ENCODE measurements around the gene DNASE1L2.
"Not testable (repeated sequence)": the region's sequence is repeated elsewhere in the genome, so short reads cannot be mapped to it uniquely, and the experiment has no call there.

Gene DNASE1L2

GRCh38 chr16:2260250-2260649 lies 24.0 kb downstream of the DNASE1L2 start:
- intact Hi-C loops (cut with DNase I) = no loop called here
- DNase-seq = peak in 1 of 10 donors; percentile 10

GRCh38 chr16:2263026-2263425 lies 26.8 kb downstream of the DNASE1L2 start:
- DNase-seq = peak in 1 of 10 donors; percentile 50
- intact Hi-C loops (cut with DNase I) = not testable (repeated sequence)

DNA sequence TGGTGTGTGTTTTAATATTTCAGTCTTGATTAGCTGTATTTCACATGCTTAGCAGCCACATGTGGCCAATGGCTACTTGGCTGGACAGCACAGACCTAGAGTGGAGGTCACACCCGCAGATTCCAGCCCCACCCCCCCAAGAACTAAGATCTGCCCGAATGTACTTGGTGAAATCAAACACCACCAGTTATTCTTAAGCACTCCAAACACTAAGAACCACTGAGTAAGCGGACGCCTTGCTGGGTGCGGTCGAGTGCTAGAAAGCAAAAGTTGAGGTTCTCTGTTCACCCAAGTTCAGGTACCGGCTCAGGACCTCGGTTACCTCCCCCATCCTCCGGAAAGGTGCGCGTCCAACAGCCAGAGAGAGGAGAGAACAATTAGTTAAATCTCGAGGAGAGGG lies 30.6 kb downstream of the DNASE1L2 start:
- intact Hi-C loops (cut with DNase I); DNase-seq: not testable (repeated sequence)

- not testable (repeated sequence) for DNase-seq
Observed at GRCh38 chr16:2267505-2267912, 31.3 kb downstream of the DNASE1L2 start.

DNA sequence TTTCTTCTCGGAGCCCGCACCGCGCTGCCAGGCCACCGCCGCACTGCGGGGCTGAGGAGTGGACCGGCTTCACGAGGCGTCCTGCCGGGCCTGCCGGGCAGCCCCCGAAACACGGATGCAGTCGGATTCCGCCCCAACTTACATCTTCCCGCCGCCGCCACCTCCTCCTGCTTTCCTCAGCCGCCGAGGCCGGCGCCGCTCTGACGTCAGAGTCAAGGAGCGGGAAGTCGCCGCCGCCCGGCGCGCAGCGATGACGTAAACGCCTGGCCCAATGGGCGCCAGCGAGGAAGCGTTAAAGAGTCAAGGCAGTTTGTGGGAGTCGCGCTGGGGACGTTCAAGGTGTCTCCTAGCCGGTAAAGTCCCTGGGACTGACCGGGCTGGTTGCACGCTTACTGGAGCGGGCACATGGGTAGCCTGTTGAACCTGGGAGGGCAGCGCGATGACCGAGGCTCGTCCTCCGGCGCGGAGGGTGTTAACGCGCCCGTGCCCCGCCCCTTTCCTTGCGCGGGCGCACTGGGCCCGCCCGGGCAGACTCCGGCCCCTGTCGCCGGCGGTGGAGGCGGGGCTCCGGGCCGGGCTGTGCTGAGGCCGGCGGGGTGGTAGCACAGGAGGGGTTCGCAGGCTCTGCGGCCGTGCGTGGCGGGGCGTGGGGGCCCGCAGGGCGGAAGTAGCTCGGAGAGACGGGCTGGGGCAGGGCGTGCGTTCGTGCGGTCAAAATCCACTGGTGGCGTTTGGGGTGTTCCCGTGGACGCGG lies 31.8 kb downstream of the DNASE1L2 start, which contains the start of gene RNPS1:
RNPS1 (minus strand) TSS at position 214 of the 754 bp plus-strand sequence. CDS start 3,483 bp downstream, outside the sequence.
- DNase-seq = peak; percentile 91 to 99 (median 94)
- intact Hi-C loops (cut with DNase I) = loop anchor here (1.0 kb wide), 1 partner anchor 63 kb away; the partner anchor contains the start of gene MLST8

More at GRCh38 chr16:2267505-2267912, 31.3 kb downstream of the DNASE1L2 start:
- intact Hi-C loops (cut with DNase I) = not testable (repeated sequence)

GRCh38 chr16:2270070-2270462 lies 33.8 kb downstream of the DNASE1L2 start:
- DNase-seq = peak in 1 of 10 donors; percentile 77
- intact Hi-C loops (cut with DNase I) = no loop called here

- DNase-seq = no peak
- intact Hi-C loops (cut with DNase I) = no loop called here
Observed at GRCh38 chr16:2270588-2271470, 34.6 kb downstream of the DNASE1L2 start.

DNA sequence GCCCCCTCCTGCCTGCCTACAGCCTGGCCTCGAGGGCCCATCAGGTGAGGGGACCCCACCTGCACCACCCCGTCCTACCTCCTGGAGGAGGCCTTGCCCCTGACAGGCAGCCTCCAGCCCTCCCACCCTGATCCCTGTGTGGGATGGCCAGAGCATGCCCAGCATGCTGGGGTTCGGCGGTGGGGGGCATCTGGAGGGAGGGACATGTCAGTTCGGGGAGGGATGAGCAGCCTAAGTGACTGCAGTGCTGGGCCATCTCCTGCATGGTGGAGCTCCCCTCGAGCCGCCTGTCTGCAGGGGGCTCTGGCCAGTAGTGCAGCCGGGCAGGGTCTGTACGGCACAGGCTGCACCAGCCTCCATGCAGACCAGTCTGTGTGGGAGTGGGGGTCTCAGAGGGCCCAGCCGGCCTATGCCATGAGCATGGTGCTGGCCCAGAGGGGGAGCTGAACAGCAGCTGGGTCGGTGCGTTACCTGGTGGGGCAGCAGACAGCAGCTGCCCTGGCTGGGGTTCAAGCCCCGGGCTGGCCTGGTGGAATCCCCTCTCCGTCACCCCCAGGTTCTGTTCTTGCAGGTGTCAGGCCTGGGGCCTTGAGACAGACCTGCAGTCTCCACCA lies 35.7 kb downstream of the DNASE1L2 start:
- DNase-seq = no peak
- intact Hi-C loops (cut with DNase I) = no loop called here

GRCh38 chr16:2273484-2273883 lies 37.2 kb downstream of the DNASE1L2 start:
- intact Hi-C loops (cut with DNase I) = no loop called here
- DNase-seq = peak in 1 of 10 donors; percentile 78

- DNase-seq = peak in 1 of 10 donors; percentile 67
- intact Hi-C loops (cut with DNase I) = no loop called here
Observed at GRCh38 chr16:2273931-2274330, 37.7 kb downstream of the DNASE1L2 start.

DNA sequence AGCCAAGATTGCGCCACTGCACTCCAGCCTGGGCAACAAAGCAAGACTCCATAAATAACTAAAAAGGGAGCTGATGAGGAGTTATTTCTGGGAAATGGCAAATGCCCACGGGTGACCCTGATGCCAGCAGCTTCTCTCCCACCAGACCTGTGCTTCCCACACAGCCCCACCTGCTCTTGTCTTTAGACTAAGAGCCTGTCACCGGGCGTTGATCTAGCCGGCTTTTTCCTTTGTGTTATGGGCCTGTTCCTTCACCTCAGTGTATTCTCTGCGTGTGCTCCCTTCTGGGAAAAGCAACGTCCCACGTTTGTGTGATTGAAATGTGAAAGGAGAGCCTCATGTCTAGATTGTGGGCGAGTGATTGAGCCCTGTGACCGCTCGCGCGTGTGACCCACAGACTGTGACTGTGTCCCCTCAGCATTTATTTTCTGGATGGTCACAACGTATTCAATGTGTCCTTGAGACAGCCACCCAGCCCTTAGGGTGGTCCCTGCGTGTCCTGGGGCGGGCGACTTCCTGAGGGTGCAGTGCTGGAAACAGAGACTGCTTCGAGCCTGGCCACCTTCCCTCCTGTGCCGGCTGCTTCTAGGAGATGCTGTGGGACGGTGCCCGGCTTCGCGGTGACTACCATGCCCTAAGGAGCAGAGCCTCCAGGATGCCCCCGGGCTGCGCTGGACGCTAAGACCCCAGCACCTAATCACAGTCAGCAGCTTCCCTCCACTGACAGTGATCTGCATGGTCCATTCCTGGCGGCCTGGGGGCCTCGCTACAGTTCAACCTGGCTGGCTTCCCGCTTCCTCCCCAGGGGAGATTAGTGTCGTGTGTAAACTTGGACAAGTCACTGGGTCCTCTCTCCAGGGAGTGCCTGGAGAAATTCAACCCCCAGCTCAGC lies 39.5 kb downstream of the DNASE1L2 start:
- intact Hi-C loops (cut with DNase I) = no loop called here
- DNase-seq = peak in 1 of 10 donors; percentile 78

DNA sequence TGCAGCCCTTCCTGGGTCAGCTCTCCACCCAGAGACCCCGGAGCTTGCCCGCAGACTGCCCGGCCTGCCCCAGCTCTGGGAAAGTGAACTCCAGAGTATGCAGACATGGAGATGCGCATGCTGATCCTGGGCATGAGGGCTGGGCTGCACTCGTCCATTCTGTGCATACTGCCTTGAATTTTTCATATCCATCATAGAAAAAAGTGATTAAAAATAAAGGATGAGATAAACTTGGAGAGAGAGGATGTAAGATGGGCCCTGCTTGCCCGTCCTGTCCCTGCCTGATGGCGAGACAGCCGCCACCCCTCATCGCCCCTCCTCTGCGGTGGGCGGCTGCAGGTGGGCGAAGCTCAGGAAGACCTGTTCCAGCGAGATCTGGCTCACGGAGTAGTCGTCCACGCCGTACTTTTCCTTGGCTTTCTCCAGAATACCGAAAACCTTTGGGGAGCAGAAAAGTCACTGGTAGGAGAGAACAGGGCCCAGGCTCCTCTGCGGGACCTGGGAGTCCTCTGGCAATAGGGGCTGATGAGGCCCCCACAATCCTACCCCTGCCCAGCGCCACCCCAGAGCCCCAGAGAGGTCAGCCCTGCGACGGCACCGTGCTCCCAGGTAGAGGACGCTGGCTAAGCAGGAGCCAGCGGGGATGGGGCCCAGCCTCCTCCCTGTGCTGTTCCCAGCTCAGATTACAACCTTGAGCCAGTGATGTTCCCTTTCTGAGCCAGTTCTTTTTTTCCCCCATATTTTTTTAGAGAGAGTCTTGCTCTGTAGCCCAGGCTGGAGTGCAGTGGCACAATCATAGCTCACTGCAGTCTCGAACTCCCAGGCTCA lies 40.3 kb downstream of the DNASE1L2 start:
- peak in 2 of 10 donors; percentile 38 to 90 for DNase-seq
- intact Hi-C loops (cut with DNase I) = no loop called here

DNA sequence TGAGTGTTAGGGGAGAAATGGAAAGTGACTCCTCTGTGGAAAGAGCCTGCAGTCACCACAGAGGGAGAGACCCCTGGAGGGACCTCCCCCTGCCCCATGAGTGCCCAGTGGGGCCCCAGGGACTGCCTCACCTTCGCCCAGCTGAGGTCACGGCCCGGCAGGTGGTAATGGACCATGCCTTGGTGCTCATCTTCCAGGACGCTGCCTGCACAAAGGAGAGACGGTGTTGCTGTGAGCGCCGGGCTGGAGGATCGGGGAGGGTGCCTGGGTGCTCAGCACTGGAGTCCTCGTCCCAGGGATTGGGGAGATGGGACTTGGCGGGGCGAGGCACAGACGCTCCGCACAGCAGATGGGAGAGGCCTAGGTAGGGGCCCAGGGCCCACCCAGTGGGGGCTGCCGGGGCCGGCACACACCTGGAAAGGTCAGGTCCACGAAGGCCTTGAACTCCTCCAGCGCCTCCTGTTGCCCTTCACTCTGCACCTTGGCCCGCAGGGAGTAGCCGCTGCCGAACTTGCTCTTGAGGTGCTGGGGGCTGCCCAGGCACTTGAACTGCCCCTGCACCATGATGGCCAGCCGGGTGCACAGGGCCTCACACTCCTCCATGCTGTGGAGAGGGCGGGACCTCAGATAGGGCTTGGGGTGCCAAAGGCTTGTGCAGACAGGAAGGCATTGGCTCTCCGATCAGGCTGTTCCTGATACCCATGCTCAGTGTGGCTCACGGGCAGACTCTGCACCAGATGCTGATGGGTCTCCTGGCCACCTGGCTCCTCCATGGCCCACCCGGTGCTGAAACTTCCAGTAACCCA lies 41.4 kb downstream of the DNASE1L2 start:
- intact Hi-C loops (cut with DNase I) = no loop called here
- peak in 1 of 10 donors; percentile 83 for DNase-seq

- intact Hi-C loops (cut with DNase I) = no loop called here
- peak in 1 of 10 donors; percentile 78 for DNase-seq
Observed at GRCh38 chr16:2278272-2278608, 42.0 kb downstream of the DNASE1L2 start.

GRCh38 chr16:2278956-2279800 lies 42.9 kb downstream of the DNASE1L2 start:
- peak in 6 of 10 donors; percentile 42 to 92 (median 60) for DNase-seq
- intact Hi-C loops (cut with DNase I) = no loop called here

- intact Hi-C loops (cut with DNase I) = no loop called here
- peak in 1 of 10 donors; percentile 46 for DNase-seq
Observed at GRCh38 chr16:2280461-2280860, 44.2 kb downstream of the DNASE1L2 start.

GRCh38 chr16:2280981-2281542 lies 44.8 kb downstream of the DNASE1L2 start:
- peak in 1 of 10 donors; percentile 62 for DNase-seq
- intact Hi-C loops (cut with DNase I) = no loop called here

Data from posterior cingulate gyrus (tissue), 11 donors.